Keratinocyte (primary cell): ENCODE measurements around the gene ADGRF1. TPM values are rescaled to one million over a fixed set of nuclear protein-coding genes. Genes with fewer than 3 reads are reported as not detected.

ENCODE experiments used
- DNase-seq: peaks from one replicate; pipeline ENCODE4 v3.0.0-alpha.2; 2011; ENCODE audit warnings: low read depth, missing footprints, low spot score
- FAIRE-seq: peaks from 2 replicates; lab custom pipeline; 2011; peaks lifted over from hg19 to GRCh38; lab: Jason Lieb, UNC
- H2AFZ ChIP-seq: 2 replicates; pipeline ENCODE4 v1.6.0; 2012; ENCODE audit warnings: low read length, control low read depth, inconsistent platforms; ENCODE audit not compliant: control insufficient read depth
- H3K27ac ChIP-seq: 2 replicates; pipeline ENCODE4 v1.5.1; 2011; ENCODE audit warnings: low read length; ENCODE audit not compliant: control insufficient read depth, insufficient read depth
- H3K27me3 ChIP-seq: 3 replicates; pipeline ENCODE4 v1.6.0; 2011; ENCODE audit warnings: low read length; ENCODE audit not compliant: control insufficient read depth, insufficient read depth; ENCODE audit errors: extremely low read depth
- H3K36me3 ChIP-seq, 2 experiments: 2 replicates in 1 of 2; 3 replicates in 1 of 2; pipeline ENCODE4 v1.5.1; 2011; ENCODE audit warnings: low read length in 2 of 2, mild to moderate bottlenecking in 1 of 2; ENCODE audit not compliant: control insufficient read depth in 2 of 2, insufficient read depth in 2 of 2; ENCODE audit errors: extremely low read depth in 1 of 2
- H3K4me1 ChIP-seq: 3 replicates; pipeline ENCODE4 v1.5.1; 2011; ENCODE audit warnings: low read length; ENCODE audit not compliant: control insufficient read depth, insufficient read depth; ENCODE audit errors: extremely low read depth
- H3K4me2 ChIP-seq: 3 replicates; pipeline ENCODE4 v1.6.0; 2011; ENCODE audit warnings: low read depth, low read length; ENCODE audit not compliant: control insufficient read depth, insufficient read depth; ENCODE audit errors: extremely low read depth
- H3K4me3 ChIP-seq, 3 experiments: fragments of 200-600 bp in 1 of 3; sonication (generic) in 1 of 3; 2 replicates in 2 of 3; 3 replicates in 1 of 3; pipeline ENCODE4 v1.5.1; 2011 to 2016; ENCODE audit warnings: low read length in 3 of 3, mild to moderate bottlenecking in 3 of 3, control low read depth in 2 of 3, inconsistent platforms in 1 of 3, low read depth in 1 of 3, mixed read lengths in 1 of 3, mixed run types in 1 of 3, moderate library complexity in 1 of 3; ENCODE audit not compliant: control insufficient read depth in 2 of 3, insufficient read depth in 2 of 3; ENCODE audit errors: extremely low read depth in 1 of 3
- H3K79me2 ChIP-seq: 2 replicates; pipeline ENCODE4 v1.6.0; 2012; ENCODE audit warnings: low read length; ENCODE audit not compliant: control insufficient read depth, insufficient read depth
- H3K9ac ChIP-seq: 3 replicates; pipeline ENCODE4 v1.6.0; 2011; ENCODE audit warnings: low read length; ENCODE audit not compliant: control insufficient read depth, insufficient read depth; ENCODE audit errors: extremely low read depth
- H3K9me1 ChIP-seq: 3 replicates; pipeline ENCODE4 v1.6.0; 2011; ENCODE audit warnings: low read length; ENCODE audit not compliant: control insufficient read depth, insufficient read depth; ENCODE audit errors: extremely low read depth
- H3K9me3 ChIP-seq: 2 replicates; pipeline ENCODE4 v1.5.1; 2012; ENCODE audit warnings: low read depth, low read length; ENCODE audit not compliant: control insufficient read depth
- H4K20me1 ChIP-seq: 3 replicates; pipeline ENCODE4 v1.6.0; 2011; ENCODE audit warnings: low read length; ENCODE audit not compliant: control insufficient read depth, insufficient read depth; ENCODE audit errors: extremely low read depth
- CTCF ChIP-seq, 3 experiments: IDR thresholded peaks in 1 of 3; conservative IDR thresholded peaks in 1 of 3; optimal IDR thresholded peaks in 1 of 3; 2 replicates in 2 of 3; 3 replicates in 1 of 3; pipeline versions ENCODE3 to v1.5.1; 2011; ENCODE audit warnings: low read length in 3 of 3, mild to moderate bottlenecking in 3 of 3, moderate library complexity in 2 of 3, control low read depth in 1 of 3, inconsistent platforms in 1 of 3; ENCODE audit not compliant: insufficient read depth in 2 of 3; ENCODE audit errors: extremely low read depth in 1 of 3
- EZH2 ChIP-seq: IDR thresholded peaks from one replicate; pipeline ENCODE4 v1.6.1; 2012; ENCODE audit warnings: inconsistent platforms, mild to moderate bottlenecking, low read length, moderate library complexity
- dilution Hi-C: fragments of 300-500 bp; cut with MboI; formaldehyde crosslinking; loops from one replicate; pipeline ENCODE4 v1.7.0; 2020; ENCODE audit warnings: low sequenced_read_pairs; ENCODE audit not compliant: extremely low pct_ligation_motif_present
- polyA plus RNA-seq, 5 experiments: library from polyadenylated mRNA; depleted of rRNA in 3 of 5; stranded (reverse) in 3 of 5; stranded (forward) in 1 of 5; unstranded in 1 of 5; fragments of >200 nt; gene quantifications; 1 replicate in 1 of 5; 2 replicates in 3 of 5; 3 replicates in 1 of 5; pipeline versions ENCODE4 v1.2.1 to v1.2.3, GENCODE V29; 2011 to 2012; ENCODE audit warnings: missing spikeins in 2 of 5, low read depth in 1 of 5, low replicate concordance in 1 of 5

Gene ADGRF1
- polyA plus RNA-seq, 1 donor (not counting 4 experiments of a cell fraction or from before 2014, with no cell fraction given): 43.9 TPM

- Histone ChIP-seq H3K79me2 (peaks cover 24% of the 10 kb centered on the region), H3K36me3 (no peaks in the 10 kb centered on the region), H3K4me3 (no peak overlapping the region), H3K4me2 (no peak overlapping the region), H2AFZ (peak overlapping the region; percentile 13), H3K27me3 (no peaks in the 10 kb centered on the region), H3K4me1 (peaks cover 58% of the 10 kb centered on the region), H3K27ac (peak overlapping the region; percentile 94), H4K20me1 (no peaks in the 10 kb centered on the region), H3K9ac (no peak overlapping the region), H3K9me3 (no peaks in the 10 kb centered on the region), H3K9me1 (no peaks in the 10 kb centered on the region)
- dilution Hi-C loops: no loop called here
- FAIRE-seq (no peak), DNase-seq (no peak)
- TF ChIP-seq CTCF (optimal IDR thresholded peaks at IDR 0.05 in 1 of 3, IDR thresholded peaks at IDR 0.05 in 1 of 3, conservative IDR thresholded peaks at IDR 0.05 in 1 of 3; ENCODE audit: extremely low read depth in 1 of 3, insufficient read depth in 2 of 3, low read length in 3 of 3) (no peak), EZH2 (no peak)
Observed at GRCh38 chr6:47043286-47043685, 1.2 kb upstream of the ADGRF1 start.

- peak overlapping the region; percentile 20 for H2AFZ ChIP-seq
- DNase-seq: no peak
Observed at GRCh38 chr6:47041741-47042140, 391 bp downstream of the ADGRF1 start.

More at GRCh38 chr6:47041741-47042140, 391 bp downstream of the ADGRF1 start:
- H3K9me1 ChIP-seq: no peaks in the 10 kb centered on the region
- peak overlapping the region; percentile 62 for H3K9ac ChIP-seq
- peak overlapping the region; percentile 94 for H3K27ac ChIP-seq
- dilution Hi-C loops: no loop called here
- no peak for FAIRE-seq
- H4K20me1 ChIP-seq: no peaks in the 10 kb centered on the region
- H3K4me2 ChIP-seq: peak overlapping the region; percentile 91
- peaks cover 48% of the 10 kb centered on the region for H3K4me1 ChIP-seq
- H3K79me2 ChIP-seq: peaks cover 26% of the 10 kb centered on the region
- H3K27me3 ChIP-seq: no peaks in the 10 kb centered on the region
- no peaks in the 10 kb centered on the region for H3K36me3 ChIP-seq
- peak overlapping the region; percentile 38 to 71 (median 68) for H3K4me3 ChIP-seq
- TF ChIP-seq EZH2 (no peak), CTCF (optimal IDR thresholded peaks at IDR 0.05 in 1 of 3, IDR thresholded peaks at IDR 0.05 in 1 of 3, conservative IDR thresholded peaks at IDR 0.05 in 1 of 3; ENCODE audit: extremely low read depth in 1 of 3, insufficient read depth in 2 of 3, low read length in 3 of 3) (no peak)
- H3K9me3 ChIP-seq: no peaks in the 10 kb centered on the region
